GM19239 (cell line): ENCODE results near the gene PGAP6.
"Not testable (repeated sequence)": the region's sequence is repeated elsewhere in the genome, so short reads cannot be mapped to it uniquely, and the experiment has no call there.

Experiments used
- DNase-seq: peaks from one replicate; pipeline ENCODE4 v3.0.0; 2011; ENCODE audit warnings: low spot score; ENCODE audit not compliant: insufficient read length
- FAIRE-seq: peaks from 2 replicates; lab custom pipeline; 2011; peaks lifted over from hg19 to GRCh38; lab: Jason Lieb, UNC

The PGAP6 gene

GRCh38 chr16:401468-402348, 19.9 kb upstream of the PGAP6 start, which contains the start of gene DECR2:
Gene DECR2, plus strand, starts transcription at chr16:401885. Its CDS starts 79 bp downstream, at chr16:401964.
- peak; percentile 96 for DNase-seq
- no peak for FAIRE-seq

DNA sequence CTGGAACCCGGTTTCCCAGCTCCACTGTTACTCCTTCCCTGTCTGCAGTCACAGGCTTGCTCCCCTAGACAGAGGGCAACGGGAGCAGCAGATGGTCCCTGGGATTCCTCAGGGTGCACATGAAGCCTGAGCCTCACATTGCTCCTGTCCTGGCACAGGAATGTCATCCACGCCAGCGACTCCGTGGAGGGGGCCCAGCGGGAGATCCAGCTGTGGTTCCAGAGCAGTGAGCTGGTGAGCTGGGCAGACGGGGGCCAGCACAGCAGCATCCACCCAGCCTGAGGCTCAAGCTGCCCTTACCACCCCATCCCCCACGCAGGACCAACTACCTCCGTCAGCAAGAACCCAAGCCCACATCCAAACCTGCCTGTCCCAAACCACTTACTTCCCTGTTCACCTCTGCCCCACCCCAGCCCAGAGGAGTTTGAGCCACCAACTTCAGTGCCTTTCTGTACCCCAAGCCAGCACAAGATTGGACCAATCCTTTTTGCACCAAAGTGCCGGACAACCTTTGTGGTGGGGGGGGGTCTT, 18.3 kb upstream of the PGAP6 start:
- FAIRE-seq (no peak), DNase-seq (no peak)

GRCh38 chr16:399340-400019, 17.7 kb upstream of the PGAP6 start:
- FAIRE-seq, result no peak
- DNase-seq, result no peak

DNA sequence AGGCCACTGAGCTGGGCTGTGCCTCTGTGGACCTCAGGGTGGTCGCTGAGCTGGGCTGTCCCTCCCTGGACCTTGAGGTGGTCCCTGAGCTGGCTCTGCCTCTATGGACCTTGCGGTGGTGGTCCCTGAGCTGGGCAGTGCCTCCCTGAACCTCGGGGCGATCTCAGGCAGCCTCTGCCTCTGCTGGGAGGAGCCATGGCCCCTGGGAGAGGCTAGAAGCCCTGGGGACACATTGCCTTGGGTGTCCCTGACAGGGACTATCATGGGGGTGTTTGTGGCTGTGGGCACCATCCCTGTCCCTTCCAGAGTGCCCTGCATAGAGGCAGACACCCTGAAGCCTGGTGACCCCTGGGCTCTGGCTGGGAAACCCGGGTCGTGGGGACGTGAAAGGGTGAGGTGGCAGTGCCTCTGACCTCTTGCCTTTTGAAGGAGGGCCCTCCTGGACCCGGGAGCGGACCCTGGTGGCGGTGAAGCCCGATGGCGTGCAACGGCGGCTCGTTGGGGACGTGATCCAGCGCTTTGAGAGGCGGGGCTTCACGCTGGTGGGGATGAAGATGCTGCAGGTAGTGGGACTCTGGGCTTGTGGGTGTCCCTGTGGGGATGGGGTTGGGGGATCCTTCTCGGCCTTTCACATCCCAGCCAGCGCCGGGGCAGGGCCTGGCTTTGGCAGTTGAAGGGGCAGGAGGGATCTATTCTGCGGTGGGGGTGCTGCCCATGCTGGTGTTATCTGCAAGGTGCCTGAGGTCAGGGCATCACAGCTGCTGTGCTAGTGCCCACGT, 17.0 kb upstream of the PGAP6 start:
- no peak for DNase-seq
- no peak for FAIRE-seq

DNA sequence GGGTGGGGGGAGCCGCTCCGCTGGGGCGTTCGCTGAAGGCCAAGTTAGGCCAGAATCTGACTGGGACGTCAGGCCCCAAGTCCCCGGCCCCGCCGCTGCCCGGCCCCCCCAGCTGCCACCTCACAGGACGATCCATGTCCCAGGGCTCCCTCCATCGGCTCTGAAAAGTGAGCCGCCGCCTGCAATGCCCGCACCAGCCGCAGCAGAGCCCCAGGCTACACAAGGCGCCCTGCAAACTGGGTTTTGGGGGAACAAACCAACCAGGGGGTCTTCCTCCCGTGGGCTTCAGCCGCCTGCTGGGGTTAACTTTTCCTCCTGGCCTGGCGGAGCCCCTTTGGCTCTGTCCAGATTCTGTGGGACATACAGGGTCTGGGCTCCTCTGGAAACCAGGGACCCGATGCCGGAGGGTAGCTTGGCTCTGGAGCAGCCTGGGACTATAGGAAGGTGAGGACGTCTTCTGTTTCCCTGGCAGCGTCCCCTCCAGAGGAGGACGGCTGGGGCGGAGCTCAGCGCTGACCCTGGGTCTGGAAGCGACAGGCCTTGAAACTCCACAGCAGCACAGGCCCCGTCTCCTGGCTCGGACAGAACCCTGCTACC, 16.1 kb upstream of the PGAP6 start:
- no peak for FAIRE-seq

DNA sequence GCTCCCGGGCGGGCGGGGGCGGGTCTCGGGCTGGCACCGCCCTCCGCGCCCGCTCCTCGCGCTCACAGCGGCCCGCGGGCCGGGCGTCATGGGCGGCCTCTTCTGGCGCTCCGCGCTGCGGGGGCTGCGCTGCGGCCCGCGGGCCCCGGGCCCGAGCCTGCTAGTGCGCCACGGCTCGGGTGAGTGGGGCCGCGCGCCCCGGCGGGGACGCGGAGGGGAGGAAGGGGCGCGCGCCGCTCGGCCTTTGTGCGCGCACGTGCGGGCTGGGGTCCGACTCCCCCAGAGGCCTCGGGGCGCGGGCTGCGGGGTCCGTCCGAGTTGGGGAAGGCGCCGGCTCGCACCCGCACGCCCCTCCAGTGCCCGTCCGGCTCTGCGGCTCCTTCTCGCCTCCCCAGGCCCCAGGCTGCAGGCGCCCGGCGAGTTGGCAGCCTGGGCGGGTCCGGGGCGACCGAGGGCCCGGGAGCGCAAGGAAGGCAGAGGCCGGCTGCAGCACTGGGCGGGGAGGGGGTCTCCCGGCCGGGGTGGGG, 15.4 kb upstream of the PGAP6 start, which contains the start of gene NME4:
TSS of gene NME4 (plus strand) at position 65 of the 527 bp plus-strand sequence. CDS start at position 89, 24 bp downstream.
- FAIRE-seq (no peak), DNase-seq (peak; percentile 54)

More for the DNA sequence above, 16.1 kb upstream of the PGAP6 start:
- DNase-seq, result no peak

GRCh38 chr16:396605-397004, 14.8 kb upstream of the PGAP6 start:
- peak; percentile 55 for FAIRE-seq
- DNase-seq, result peak; percentile 66

- DNase-seq (no peak), FAIRE-seq (no peak)
These were observed 14.4 kb upstream of the PGAP6 start for GRCh38 chr16:396199-396598.

DNA sequence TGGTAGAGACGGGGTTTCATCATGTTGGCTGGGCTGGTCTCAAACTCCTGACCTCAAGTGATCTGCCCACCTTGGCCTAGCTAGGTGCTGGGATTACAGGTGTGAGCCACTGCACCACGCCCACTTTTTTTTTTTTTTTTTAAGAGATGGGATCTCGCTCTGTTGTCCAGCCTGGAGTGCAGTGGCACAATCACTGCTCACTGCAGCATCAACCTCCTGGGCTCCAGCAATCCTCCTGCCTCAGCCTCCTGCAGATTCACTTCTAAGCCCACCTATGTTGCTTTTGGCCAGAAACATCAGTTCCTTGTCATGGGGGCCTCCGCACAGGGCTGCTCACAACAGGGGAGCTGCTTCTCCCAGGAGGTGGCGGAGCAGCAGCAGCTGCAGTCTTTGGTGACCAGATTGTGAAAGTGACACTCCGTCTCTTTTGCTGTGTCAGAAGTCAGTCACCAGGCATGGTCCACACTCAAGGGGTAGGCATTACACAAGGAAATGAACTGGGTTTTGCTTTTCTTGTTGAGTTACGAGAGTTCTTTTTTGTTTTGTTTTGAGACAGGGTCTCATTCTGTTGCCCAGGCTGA, 10.8 kb upstream of the PGAP6 start:
- FAIRE-seq, result peak; percentile 39

GRCh38 chr16:391885-392335, 10.1 kb upstream of the PGAP6 start:
- DNase-seq (no peak), FAIRE-seq (no peak)

More for the DNA sequence above, 10.8 kb upstream of the PGAP6 start:
- DNase-seq, result no peak

DNA sequence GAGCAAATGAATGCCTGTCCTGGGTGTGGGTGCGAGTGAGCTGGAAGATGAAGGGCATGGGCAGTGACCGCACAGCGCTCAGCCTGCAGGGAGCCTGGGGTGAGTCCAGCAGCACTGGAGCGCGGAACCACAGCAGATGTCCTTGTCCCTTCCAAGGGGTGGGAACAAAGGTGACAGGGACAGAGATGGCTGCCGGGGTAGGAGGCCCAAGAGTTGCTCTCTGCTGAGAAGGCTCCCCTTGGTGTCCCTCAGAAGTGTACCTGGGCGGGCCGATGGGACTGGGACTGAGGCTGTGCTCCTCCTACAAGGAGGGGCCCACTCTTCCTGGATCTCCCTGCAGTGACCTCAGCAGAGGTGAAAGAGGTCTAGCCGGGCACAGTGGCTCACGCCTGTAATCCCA, 7.6 kb upstream of the PGAP6 start:
- DNase-seq (no peak), FAIRE-seq (no peak)

- not testable (repeated sequence) for FAIRE-seq
These were observed 6.2 kb upstream of the PGAP6 start for GRCh38 chr16:387761-388666.

DNA sequence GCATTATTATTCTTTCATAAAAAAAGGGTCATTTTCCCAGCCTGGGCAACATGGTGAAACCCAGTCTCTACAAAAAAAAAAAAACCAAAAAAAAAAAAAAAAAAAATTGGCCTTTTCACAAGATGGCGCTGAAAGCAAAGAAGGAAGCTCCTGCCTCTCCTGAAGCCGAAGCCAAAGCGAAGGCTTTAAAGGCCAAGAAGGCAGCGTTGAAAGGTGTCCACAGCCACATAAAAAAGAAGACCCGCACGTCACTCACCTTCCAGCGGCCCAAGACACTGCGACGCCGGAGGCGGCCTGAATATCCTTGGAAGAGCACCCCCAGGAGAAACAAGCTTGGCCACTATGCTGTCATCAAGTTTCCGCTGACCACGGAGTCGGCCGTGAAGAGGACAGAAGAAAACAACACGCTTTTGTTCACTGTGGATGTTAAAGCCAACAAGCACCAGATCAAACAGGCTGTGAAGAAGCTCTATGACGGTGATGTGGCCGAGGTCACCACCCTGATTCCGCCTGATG, 4.9 kb upstream of the PGAP6 start:
- no peak for DNase-seq
- FAIRE-seq, result no peak

More at GRCh38 chr16:387761-388666, 6.2 kb upstream of the PGAP6 start:
- DNase-seq, result not testable (repeated sequence)

- peak; percentile 89 for FAIRE-seq
- DNase-seq, result no peak
These were observed 1.7 kb upstream of the PGAP6 start for GRCh38 chr16:383326-384051.

GRCh38 chr16:381012-381788, 578 bp downstream of the PGAP6 start:
- no peak for DNase-seq
- no peak for FAIRE-seq

- FAIRE-seq (no peak), DNase-seq (no peak)
These were observed 1.1 kb downstream of the PGAP6 start for GRCh38 chr16:380762-381011.
